NCI-H2227 (cell line): ENCODE results near the gene SLC13A3.
A peak's percentile ranks its signal among the peaks of the same experiment; 100 is the strongest.

Source experiments
- DNase-seq: peaks from one replicate; lab custom pipeline; 2025; ENCODE audit not compliant: unreplicated experiment; lab: John Stamatoyannopoulos, UW

Gene SLC13A3

DNA sequence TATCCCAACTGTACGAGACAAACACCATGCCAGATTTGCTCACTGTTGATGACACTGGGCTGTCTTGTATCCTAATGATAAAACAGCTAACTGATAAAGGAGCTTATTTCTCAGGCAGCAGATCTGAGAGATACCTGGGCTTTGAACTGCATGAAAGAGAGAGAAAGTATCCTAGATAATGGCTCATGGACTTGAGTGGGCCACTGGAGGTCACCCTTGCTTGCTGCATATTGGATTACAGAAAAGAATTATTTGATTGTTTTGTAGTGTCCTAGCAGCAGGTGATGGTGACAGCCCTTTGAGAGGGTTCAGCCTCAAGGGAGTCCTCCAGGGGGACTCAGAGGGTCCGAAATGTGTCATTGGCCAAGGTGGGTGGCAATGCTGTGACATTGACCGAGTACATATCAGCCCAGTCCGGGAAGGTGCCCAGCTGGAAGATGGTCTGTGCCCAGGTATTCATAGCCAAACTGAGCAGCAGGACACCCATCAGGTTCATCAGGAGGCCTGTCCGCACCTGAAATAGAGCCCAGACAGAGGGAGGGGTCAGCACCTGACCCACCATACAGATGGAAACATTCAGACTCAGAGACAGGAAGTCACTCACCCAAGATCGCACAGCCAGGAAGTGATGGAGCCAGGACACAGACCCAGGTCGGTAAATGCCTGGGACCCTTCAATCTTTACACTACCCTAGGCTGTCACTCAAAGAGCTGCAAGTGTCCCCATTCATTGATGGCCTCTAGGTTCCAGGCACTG lies 91.4 kb downstream of the SLC13A3 start:
- no peak for DNase-seq

DNA sequence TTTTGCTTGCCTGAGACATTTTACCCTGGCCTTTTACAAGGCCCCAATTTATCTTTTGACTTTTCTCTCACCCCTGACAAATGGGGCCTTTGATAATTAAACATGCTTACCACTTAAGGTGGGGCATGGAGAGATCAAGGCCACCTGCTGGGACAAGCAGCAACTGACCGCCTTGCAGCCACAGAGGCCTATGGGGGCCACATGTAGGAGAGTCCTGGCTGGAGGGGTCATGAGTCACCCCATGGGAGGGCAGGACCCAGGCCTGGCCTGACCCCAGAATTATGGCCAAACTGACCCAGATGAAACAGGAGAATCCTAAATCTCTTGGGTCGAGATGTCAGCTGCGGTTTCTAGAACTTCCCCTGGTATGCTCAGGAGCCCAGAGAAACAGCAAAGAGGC lies 92.3 kb downstream of the SLC13A3 start:
- DNase-seq, result no peak

DNA sequence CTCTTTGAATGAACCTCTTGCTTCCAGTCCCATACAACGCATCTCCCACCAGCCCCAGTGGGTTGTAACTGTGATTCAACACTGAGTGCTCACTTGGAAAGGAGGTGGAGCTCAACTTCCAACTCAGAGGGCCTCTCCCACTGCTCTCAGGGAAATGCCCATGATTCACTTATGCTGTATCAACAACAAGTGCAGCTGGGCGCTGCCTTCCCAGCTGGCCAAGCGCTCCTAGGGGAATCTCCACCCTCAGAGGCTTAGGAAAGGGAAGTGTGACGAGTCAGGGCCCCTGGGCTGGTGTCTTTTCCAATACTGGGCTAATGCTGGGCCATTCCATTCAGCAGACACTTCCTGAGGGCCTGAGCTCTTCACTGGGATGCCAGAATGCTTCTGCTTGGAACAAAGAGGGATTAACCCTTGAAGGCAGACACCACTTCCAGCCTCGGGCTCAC lies 92.7 kb downstream of the SLC13A3 start:
- DNase-seq, result peak; percentile 54

DNA sequence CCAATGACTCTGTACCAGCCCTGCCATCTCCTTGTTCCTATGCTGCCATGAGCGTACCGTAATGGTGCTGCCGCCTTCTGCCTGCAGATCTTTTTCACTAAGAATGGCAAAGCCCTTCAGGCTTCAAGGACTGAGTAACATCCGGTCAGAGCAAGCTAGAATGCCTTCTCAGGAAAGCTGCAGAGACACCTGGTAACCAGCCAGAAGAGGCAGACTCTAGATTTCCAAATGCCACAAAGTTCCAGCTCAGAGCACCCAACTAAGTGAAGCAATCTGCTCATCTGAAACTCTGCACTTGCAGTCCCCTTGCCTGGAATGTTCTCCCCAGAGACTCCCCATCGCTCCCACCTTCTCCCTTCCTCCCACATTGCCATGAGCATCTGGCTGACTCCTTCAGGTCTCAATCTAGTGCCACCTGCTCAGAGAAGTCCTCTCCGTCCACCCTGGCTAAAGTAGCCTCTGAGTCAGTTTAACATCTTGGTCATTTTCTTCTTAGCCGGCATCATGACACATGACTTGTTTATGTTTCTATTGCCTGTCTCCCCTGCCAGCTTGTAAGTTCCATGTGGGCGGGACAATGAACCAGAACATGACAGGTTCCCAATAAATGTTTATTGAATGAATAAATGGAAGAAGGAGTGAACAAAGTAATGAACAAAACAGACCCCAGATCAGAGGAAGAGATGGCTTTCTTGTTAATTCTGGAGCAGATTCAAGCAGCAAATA lies 93.9 kb downstream of the SLC13A3 start:
- DNase-seq, result no peak

DNA sequence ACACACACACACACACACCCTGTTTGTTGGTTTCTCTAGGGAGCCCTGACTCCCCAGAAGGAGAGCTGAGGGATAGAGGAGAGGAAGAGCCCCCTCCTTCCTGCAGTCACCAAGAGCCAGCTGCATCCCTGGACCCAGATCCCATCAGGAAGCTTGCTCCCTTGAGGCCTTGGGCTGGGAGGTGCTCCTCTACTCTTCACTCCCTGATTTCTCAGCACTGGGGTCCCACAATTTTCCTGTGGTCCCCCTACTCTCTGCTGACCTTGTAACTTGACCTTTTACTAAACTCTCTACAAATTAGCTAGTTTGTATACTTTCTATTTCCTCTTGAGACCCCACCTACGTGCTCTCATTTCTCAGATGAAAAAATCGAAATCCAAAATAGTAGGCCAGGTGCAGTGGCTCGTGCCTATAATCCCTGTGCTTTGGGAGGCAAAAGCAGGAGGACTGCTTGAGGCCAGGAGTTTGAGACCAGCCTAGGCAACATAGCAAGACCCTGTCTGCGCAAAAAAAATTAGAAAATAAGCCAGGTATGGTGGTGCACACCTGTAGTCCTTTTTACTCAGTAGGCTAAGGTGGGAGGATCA lies 95.8 kb downstream of the SLC13A3 start:
- DNase-seq, result no peak

DNA sequence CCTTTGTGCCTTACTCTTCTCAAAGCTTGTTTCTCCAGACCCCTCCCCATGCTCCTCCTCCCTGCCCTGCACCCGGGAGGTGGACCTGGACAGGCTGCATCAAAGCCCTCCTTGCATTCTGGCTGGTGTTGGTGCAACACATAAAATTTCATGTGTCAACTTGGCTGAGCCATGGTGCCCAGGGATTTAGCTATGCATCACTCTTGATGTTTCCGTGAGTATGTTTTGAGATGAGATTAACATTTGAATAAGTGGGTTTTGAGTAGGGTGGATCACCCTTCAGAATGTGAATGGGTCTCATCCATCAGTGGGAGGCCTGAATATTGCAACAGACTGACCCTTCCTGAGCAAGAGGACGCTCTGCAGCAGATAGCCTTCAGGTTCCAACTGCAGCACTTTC lies 96.4 kb downstream of the SLC13A3 start:
- DNase-seq, result no peak

DNA sequence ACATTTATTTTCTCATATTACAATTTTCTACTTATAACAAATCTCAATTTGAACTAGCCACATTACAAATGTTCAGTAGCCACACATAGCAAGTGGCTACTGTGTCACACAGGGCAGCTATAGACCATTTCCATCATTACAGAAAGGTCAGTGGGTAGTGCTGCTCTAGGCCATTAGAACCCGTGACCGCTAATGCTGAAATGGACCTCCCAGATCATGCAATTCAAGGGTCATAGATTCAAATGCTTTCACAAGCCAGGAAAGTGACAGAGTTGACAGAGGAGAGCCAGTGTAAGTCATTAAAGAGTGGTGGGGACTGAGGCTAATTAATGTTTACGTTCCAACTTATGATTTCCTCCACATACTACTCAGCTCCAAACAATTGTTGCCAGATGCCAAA lies 97.3 kb downstream of the SLC13A3 start:
- no peak for DNase-seq

DNA sequence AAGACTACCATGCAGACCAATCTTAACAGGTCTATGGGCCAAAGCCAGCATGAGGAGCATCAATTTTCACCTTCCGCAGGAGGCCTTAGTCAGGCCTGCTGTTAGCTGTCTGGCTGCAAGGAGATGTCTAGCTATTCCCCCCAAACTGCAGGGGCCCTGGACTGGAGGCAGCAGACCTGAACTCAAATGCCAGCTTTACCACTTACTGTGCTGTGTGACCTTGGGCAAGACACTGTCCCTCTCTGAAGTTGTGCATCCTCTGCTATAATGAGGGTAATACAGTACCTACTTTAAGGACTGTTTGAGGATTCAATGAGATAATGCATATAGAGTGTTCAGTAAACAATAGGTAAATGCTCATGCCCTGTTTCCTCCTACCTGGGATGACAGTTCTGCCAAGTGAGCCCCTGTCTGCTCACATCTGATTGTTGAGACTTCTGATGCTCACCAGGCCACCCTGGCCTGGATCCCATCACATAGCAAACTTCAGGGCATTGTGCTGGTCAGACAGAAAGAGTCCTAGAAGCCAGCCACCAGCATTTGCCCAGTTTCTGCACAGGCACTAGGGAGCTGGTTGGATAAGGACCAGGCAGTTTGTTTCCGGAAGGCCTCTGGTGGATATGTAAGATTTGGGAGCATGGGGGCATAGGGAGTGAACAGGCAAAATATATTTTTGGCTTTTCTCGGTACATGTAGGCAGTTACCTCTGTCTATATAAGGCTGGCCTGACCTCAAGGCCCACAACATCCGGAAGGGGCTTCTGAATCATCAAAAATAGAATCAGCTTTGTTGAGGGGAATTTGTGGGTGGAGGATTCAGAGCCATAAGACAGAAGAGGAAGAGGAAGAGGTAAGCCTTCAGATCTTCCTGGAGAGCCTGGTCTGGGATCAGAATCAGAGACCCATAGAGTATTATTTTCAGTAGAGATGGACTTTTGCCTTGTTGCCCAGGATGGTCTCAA lies 98.5 kb downstream of the SLC13A3 start:
- DNase-seq, result no peak

DNA sequence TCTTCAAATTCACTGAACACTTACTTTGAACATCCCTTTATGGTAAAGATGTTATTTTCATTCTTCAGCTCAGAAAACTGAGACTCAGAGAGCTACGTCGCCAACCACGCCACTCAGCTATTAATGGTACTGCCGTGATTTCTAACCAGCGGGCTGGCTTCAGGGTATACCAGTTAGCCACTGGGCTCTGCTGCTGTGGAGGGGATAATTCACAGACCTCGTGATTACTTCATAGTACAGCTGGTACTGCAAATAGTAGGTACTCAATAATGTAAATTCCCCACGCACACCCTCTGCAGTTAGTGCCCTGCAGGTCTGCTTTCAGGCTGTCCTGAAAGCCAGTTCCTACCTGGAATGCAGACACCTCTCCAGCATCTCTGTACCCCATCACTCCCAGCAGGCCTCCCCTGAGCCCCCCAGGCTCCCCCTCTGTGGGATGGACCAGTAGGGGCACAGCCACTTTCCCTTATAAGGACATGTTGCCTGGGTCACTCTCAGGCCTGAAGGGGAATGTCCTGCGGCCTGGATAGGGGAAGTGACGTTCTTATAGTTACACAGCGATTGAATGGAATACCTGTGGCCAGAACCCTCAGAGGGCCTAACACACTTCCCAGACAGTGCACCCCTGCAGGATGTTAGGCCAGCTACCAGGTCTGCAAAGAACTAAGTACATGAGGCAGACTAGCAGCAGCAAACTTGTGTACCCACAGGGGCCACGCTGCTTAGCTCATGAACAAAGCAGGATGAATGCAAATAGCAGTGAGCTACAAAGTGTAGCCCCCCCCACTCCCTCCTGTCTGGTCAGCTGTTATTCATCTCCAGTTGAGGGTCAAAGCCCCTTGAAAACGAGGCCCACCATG lies 99.5 kb downstream of the SLC13A3 start:
- DNase-seq, result no peak

DNA sequence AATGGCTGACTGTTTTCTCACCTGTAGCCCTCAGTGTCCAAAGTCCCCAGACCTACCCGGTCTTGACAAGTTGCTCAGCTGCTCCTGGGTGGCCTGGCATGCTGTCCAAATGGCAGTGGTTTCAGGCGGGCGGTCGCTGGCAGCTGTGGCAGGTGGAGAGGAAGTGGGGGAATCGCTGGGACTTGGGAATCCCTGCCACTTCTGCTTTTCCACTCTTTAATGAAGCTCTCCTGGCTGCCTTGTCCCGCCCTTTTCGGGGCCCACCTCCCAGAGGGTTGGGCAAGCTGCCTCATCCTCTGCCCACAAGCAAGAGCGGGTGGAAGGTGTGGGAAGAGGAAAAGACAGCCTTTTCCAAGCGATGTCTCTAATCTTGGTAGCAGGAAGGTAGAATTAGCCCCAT lies 100.8 kb downstream of the SLC13A3 start, which contains the start of gene OCSTAMP:
Gene OCSTAMP, minus strand, starts transcription at position 194 of the 400 bp plus-strand sequence. Its CDS starts 94 bp downstream, at position 100.
- no peak for DNase-seq

DNA sequence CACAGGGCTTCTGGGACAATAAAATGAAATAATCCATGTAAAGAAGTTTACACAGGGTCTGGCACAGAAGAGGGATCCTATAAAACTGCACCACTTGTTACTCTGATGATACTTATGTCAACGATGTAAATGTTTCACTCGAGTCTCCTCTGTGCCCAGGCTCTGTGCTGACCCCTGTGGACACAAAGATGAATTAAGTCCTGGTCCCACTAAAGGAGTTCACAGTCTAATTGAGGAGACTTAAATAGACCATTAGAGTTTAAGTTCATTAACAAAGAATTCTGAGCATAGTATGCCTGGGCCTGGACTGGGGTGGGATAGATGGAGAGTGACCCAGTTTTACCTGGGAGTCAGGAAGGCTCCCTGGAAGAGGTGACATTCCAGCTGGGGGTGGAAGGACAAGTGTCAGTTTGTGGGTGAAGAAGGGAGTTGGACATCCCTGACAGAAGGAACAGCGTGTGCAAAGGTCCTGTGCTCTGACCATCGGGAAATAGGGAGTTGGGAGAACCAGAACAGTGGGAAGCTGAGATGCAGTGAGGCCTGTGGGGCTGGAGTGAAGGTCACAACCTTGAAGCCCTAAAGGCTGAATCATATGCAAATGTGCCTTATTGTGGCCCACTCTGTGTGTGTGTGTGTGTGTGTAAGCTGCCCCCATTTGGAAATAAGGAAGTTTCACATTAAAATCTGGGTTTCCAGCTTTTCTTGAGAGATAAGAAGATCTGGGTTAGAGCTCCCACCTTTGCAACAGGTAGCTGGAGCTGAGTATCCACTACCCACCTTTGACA lies 101.9 kb downstream of the SLC13A3 start:
- no peak for DNase-seq

DNA sequence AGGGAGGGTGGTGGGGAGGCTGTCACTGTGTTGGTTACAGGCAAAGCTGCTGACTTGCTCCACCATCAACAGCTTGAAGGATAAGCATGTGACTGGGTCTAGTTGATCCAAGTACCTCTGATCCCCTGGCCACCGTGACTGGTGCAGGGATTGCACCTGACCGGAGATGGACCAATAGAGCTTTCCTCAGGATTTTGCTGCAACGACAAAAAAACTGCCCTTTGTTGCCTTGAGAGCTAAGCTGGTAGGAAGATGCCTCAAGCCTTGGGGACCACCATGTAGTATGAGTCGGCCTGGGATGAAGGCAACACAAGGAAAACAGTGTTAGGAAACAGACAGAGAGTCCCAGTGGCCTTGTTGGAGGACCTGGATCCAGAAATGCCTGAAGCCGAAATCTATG lies 102.6 kb downstream of the SLC13A3 start:
- DNase-seq, result no peak

DNA sequence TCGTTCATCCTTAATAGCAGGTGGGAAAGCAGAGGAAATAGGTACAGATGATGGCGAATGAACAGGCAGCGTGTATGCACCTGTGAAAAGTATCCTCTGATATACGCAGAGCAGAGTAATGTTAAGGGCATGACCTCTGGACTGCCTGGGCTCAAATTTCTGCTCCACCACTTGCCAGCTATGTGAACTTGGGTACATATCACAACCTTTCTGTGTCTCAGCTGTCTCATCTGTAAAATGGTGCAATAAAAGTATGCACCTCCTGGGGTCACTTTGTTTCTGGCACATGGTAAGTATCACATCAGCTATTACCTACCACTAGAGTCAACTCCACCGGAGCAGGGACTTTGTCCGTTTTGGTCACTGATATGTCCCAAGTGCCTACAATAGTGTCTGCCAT lies 103.3 kb downstream of the SLC13A3 start:
- DNase-seq, result no peak

DNA sequence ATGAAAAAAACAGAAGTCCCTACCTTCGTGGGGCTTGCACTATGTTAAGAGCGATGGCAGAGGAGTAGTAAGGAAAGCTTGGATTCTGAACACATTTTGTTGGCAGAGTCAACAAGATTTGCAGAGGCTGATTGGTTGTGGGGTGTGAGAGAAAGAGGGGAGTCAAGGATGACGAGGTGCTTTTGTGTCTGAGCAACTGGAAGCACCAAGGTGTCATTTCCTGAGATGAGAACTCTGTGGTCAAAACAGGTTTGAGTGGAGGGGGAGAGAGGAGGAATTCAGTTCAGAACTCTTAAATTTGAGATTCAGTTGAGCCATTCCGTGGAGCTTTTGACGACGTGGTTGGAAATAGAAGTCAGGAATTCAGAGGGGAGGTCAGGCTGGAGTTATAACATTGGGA lies 104.3 kb downstream of the SLC13A3 start:
- no peak for DNase-seq

DNA sequence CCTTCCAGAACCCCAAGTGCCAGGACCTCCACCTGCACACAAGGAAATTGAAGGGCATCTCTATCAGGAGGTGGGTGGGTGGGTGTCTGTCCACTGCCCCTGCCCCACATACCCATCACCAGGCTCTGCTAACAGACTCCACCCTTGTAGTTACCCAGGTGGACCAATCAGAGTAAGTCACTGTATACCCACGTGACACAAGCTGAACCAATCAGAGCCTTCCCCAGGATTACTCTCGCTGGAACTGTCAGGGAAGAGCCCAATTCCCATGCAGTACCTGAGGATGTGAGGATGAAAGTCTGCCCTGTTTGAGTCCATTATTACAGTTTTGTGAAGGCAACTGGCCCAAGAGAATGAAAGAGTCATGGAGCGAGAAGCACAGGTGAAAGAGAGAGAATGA lies 105.0 kb downstream of the SLC13A3 start:
- DNase-seq, result no peak

DNA sequence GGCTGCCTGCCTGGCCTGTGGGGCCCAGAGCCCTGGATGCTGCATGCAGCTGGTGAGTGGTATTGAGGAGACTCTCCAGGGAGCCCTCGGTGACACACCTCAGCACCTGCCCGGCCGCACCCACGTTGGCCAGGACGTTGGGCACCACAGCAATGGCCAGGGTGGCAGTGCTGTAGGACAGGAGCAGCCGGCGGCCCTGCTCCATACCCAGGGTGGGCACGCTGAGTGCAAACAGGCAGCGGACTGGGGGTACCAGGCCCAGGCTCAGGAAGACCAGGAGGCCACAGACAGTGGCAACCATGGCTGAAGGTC lies 105.5 kb downstream of the SLC13A3 start:
- DNase-seq, result no peak

DNA sequence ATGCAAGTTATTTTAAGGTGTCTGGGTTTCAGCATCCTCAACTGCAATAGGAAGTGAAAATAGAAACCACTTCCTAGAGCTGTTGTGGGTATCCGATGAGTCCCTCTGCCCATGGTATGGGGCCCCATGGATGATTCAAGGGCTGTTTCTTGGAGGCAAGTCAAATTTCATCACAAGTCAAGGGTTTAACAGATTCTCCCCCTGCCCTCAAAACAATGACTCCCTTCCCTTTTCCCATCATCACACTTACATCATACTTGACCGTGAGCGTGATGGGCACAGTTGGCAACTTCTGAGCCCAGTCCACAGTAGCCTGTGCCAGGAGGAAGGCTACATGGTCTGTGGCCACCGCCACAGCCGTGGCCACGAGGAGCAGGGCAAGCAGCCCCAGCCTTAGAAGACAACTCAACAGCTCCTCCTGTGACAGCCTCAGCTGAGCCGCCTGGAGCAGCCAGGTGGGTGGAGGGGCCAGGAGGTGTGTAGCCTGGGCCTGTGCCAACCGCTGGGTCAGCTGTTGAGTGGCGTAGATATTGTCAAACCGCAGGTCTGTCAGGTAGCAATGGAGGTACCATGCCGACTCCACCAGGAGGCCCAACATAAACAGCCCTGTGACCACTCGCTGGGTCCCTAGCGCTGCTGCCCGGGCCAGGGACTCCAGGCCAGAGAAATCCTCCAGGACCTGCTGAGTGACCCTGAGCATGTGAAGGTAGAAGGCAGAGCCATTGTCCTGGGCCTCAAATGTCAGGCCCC lies 106.0 kb downstream of the SLC13A3 start:
- DNase-seq, result no peak

DNA sequence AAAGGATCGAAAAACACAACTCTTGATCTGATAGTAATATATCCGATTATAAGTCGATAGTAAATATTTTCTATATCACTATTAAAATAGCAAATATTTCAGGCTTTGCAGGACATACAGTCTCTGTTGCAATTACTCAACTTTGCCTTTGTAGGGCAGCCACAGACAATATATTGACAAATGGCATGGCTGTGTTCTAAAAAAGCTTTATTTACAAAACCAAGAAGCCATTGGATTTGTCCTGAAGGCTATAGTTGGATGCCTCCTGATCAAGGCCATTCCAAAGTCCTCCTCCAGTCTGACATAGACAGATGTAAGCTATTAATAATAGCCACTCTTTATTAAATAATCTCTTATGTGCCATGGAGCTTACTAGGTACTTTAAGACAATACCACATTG lies 106.7 kb downstream of the SLC13A3 start:
- no peak for DNase-seq

DNA sequence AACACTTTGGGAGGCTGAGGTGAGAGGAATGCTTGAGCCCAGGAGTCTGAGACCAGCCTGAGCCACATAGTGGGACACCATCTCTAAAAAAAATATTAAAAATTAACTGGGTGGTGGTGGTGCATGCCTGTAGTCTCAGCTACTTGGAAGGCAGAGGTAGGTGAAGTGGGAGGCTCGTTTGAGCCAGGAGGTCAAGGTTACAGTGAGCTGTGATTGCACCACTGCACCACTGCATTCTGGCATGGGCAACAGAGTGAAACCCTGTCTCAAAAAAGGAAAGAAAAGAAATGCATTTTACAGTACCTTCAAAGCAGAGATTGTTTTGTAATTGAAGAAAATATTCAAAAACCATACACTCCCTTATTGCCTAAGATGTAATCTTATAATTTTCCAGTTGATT lies 107.3 kb downstream of the SLC13A3 start:
- DNase-seq, result no peak
